Smooth muscle cell (in vitro differentiated cells): ENCODE results near the gene MCM8. TPM values are rescaled to one million over a fixed set of nuclear protein-coding genes. Genes with fewer than 3 reads are reported as not detected.

Source experiments
- DNase-seq: peaks from one replicate; lab custom pipeline; 2025; ENCODE audit not compliant: unreplicated experiment; lab: John Stamatoyannopoulos, UW
- H2AFZ ChIP-seq: fragments of 200-600 bp; sonication (generic); 2 replicates; pipeline ENCODE4 v1.6.0; 2016; ENCODE audit warnings: antibody characterized with exemption, low read depth, mild to moderate bottlenecking
- H3F3A ChIP-seq: fragments of 200-600 bp; sonication (generic); 2 replicates; pipeline ENCODE4 v1.6.0; 2017; ENCODE audit warnings: antibody characterized with exemption, low read depth
- H3K27ac ChIP-seq: fragments of 200-600 bp; sonication (generic); 2 replicates; pipeline ENCODE4 v1.5.1; 2016; ENCODE audit warnings: low read depth, mild to moderate bottlenecking
- H3K27me3 ChIP-seq: fragments of 200-600 bp; sonication (generic); 2 replicates; pipeline ENCODE4 v1.6.1; 2016; ENCODE audit warnings: low read depth, mild to moderate bottlenecking
- H3K36me3 ChIP-seq: fragments of 200-600 bp; sonication (generic); 2 replicates; pipeline ENCODE4 v1.5.1; 2016; ENCODE audit warnings: low read depth
- H3K4me1 ChIP-seq: fragments of 200-600 bp; sonication (generic); 2 replicates; pipeline ENCODE4 v1.5.1; 2016; ENCODE audit warnings: low read depth
- H3K4me2 ChIP-seq: fragments of 200-600 bp; sonication (generic); 2 replicates; pipeline ENCODE4 v1.6.0; 2016; ENCODE audit warnings: mild to moderate bottlenecking
- H3K4me3 ChIP-seq: fragments of 200-600 bp; sonication (generic); 2 replicates; pipeline ENCODE4 v1.5.1; 2016; ENCODE audit warnings: mild to moderate bottlenecking
- H3K79me2 ChIP-seq: fragments of 200-600 bp; sonication (generic); 2 replicates; pipeline ENCODE4 v1.6.0; 2016; ENCODE audit warnings: low read depth, mild to moderate bottlenecking
- H3K9ac ChIP-seq: fragments of 200-600 bp; sonication (generic); 2 replicates; pipeline ENCODE4 v1.6.0; 2016; ENCODE audit warnings: low read depth
- H3K9me3 ChIP-seq: fragments of 200-600 bp; sonication (generic); replicated peaks from 2 replicates; pipeline ENCODE4 v1.5.1; 2016; ENCODE audit warnings: low read depth
- H4K20me1 ChIP-seq: fragments of 200-600 bp; sonication (generic); 2 replicates; pipeline ENCODE4 v1.6.0; 2016; ENCODE audit warnings: low read depth
- WGBS: methylation state at CpG from one replicate; pipeline ENCODE4 v1.1.7; 2016; ENCODE audit warnings: low lambda C conversion rate; 5-methylcytosine and 5-hydroxymethylcytosine counted together
- polyA plus RNA-seq: library from polyadenylated mRNA; unstranded; fragments of >200 nt; fragmentation: Nextera tagmentation; extraction: Ambion mirVana; gene quantifications from 2 replicates; pipeline ENCODE4 v1.2.1, GENCODE V29; 2016
- total RNA-seq: library from RNA; depleted of rRNA; stranded (reverse); fragments of >200 nt; gene quantifications from 2 replicates; pipeline ENCODE4 v1.2.3, GENCODE V29; 2014
- TF ChIP-seq, protein P1 (sequence below): fragments of 200-600 bp; sonication (generic); IDR thresholded peaks from 2 replicates; pipeline ENCODE4 v1.5.1; 2017; ENCODE audit warnings: borderline replicate concordance, mild to moderate bottlenecking, antibody characterized with exemption; ENCODE audit not compliant: insufficient read depth, poor library complexity, severe bottlenecking

The MCM8 gene
- total and polyA plus RNA-seq, 2 experiments from 2014 or later, result 2.8 to 5.5 TPM

DNA sequence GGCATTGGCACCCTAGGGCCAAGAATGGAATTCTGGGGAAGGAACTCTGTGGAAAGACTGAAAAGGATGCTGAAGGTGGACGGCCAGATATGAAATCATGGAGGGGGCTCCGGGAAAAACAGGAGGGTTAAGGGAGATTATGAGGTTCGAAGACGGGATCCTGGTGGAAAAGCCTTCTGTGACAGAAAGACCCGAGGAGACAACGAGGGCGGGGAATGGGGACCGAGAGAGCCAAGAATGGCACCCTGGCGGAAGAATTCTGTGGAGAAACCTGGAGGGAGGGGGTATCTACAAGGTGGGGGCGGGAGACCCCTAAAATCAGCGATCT lies 545 bp upstream of the MCM8 start:
- H3K27ac ChIP-seq, result no peak overlapping the region
- no peaks in the 10 kb centered on the region for H3K36me3 ChIP-seq
- H3K27me3 ChIP-seq, result no peaks in the 10 kb centered on the region
- H3K9me3 ChIP-seq, result no peaks in the 10 kb centered on the region
- no peaks in the 10 kb centered on the region for H3F3A ChIP-seq
- TF ChIP-seq, protein P1, sequence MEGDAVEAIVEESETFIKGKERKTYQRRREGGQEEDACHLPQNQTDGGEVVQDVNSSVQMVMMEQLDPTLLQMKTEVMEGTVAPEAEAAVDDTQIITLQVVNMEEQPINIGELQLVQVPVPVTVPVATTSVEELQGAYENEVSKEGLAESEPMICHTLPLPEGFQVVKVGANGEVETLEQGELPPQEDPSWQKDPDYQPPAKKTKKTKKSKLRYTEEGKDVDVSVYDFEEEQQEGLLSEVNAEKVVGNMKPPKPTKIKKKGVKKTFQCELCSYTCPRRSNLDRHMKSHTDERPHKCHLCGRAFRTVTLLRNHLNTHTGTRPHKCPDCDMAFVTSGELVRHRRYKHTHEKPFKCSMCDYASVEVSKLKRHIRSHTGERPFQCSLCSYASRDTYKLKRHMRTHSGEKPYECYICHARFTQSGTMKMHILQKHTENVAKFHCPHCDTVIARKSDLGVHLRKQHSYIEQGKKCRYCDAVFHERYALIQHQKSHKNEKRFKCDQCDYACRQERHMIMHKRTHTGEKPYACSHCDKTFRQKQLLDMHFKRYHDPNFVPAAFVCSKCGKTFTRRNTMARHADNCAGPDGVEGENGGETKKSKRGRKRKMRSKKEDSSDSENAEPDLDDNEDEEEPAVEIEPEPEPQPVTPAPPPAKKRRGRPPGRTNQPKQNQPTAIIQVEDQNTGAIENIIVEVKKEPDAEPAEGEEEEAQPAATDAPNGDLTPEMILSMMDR, result no peak
- peaks cover 42% of the 10 kb centered on the region for H3K79me2 ChIP-seq
- peak overlapping the region; percentile 86 for H3K4me2 ChIP-seq
- H2AFZ ChIP-seq, result peak overlapping the region; percentile 97
- no peak for DNase-seq
- peak overlapping the region; percentile 71 for H3K9ac ChIP-seq
- H3K4me3 ChIP-seq, result peak overlapping the region; percentile 89
- no peaks in the 10 kb centered on the region for H4K20me1 ChIP-seq
- H3K4me1 ChIP-seq, result peaks cover 13% of the 10 kb centered on the region
- whole genome bisulfite sequencing, result 1% methylated on average over 11 of the region's 11 CpGs

DNA sequence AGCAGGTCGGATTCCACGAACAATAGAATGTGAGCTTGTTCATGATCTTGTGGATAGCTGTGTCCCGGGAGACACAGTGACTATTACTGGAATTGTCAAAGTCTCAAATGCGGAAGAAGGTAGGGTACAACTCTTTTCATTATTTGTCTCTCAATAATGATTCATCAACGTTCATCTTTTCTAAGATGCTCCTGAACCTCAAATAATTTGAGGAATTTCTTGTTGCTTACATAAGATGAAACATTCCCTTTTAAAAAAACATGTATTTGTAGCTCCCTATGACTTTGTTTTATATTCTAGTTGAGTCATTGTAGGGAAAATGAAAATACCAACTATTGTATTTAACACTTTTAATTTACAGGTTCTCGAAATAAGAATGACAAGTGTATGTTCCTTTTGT lies 17.0 kb downstream of the MCM8 start:
- H2AFZ ChIP-seq, result no peak overlapping the region
- no peaks in the 10 kb centered on the region for H4K20me1 ChIP-seq
- no peak overlapping the region for H3K4me2 ChIP-seq
- no peaks in the 10 kb centered on the region for H3K79me2 ChIP-seq
- WGBS, result 99% methylated on average over 6 of the region's 6 CpGs
- DNase-seq, result no peak
- no peaks in the 10 kb centered on the region for H3K9me3 ChIP-seq
- H3K4me3 ChIP-seq, result no peak overlapping the region
- H3F3A ChIP-seq, result no peaks in the 10 kb centered on the region
- TF ChIP-seq, protein P1, result no peak
- H3K27me3 ChIP-seq, result no peaks in the 10 kb centered on the region
- no peaks in the 10 kb centered on the region for H3K4me1 ChIP-seq
- peaks cover 8% of the 10 kb centered on the region for H3K36me3 ChIP-seq
- no peak overlapping the region for H3K9ac ChIP-seq
- no peak overlapping the region for H3K27ac ChIP-seq

- 96% methylated on average over 3 of the region's 3 CpGs for WGBS
- Histone ChIP-seq H3K4me3 (no peak overlapping the region), H3K4me2 (no peak overlapping the region), H3K9ac (no peak overlapping the region), H3K79me2 (no peaks in the 10 kb centered on the region), H4K20me1 (no peaks in the 10 kb centered on the region), H3K27me3 (no peaks in the 10 kb centered on the region), H3K36me3 (peaks cover 8% of the 10 kb centered on the region), H3K9me3 (no peaks in the 10 kb centered on the region), H3K4me1 (no peaks in the 10 kb centered on the region), H2AFZ (no peak overlapping the region), H3K27ac (no peak overlapping the region), H3F3A (no peaks in the 10 kb centered on the region)
- TF ChIP-seq, protein P1, result no peak
- DNase-seq, result no peak
Measured at GRCh38 chr20:5968462-5968861, 18.0 kb downstream of the MCM8 start.

- Histone ChIP-seq H3K36me3 (peaks cover 8% of the 10 kb centered on the region), H3K4me2 (no peak overlapping the region), H2AFZ (no peak overlapping the region), H4K20me1 (no peaks in the 10 kb centered on the region), H3K4me3 (no peak overlapping the region), H3K9me3 (no peaks in the 10 kb centered on the region), H3K9ac (no peak overlapping the region), H3K27ac (no peak overlapping the region), H3K27me3 (no peaks in the 10 kb centered on the region), H3K4me1 (no peaks in the 10 kb centered on the region), H3F3A (no peaks in the 10 kb centered on the region), H3K79me2 (no peaks in the 10 kb centered on the region)
- WGBS, result 80% methylated on average over 9 of the region's 9 CpGs
- no peak for DNase-seq
- TF ChIP-seq, protein P1, result no peak
Measured at GRCh38 chr20:5969348-5969935, 19.0 kb downstream of the MCM8 start.
